ENCODE measurements around the gene HDGF. TPM values are rescaled to one million over a fixed set of nuclear protein-coding genes. Genes with fewer than 3 reads are reported as not detected.

Gene HDGF
- total RNA-seq, 2 experiments from 2014 or later: 60.8 TPM

DNA sequence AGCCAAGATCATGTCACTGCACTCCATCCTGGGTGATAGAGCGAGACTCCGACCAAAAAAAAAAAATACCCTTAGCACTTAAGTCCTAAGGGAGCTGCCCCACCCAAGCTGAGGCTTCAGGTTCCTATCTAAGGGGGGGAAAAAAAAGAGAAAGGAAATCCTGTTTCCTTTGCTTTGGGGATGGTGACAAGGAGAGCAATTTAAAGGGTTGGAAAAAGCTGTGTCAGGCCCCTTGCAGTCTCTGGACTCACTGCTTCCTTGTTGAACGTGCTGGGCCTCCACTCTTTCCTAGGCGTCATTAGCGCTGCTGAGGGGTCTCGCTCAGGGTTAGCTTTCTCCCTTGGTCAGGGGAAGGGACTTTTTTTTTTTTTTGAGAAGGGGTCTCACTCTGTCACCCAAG is 34.0 kb upstream of the HDGF start:
- peaks cover 69% of the 10 kb centered on the region for H3K36me3 ChIP-seq (ENCODE audit: insufficient read depth, low read length)

DNA sequence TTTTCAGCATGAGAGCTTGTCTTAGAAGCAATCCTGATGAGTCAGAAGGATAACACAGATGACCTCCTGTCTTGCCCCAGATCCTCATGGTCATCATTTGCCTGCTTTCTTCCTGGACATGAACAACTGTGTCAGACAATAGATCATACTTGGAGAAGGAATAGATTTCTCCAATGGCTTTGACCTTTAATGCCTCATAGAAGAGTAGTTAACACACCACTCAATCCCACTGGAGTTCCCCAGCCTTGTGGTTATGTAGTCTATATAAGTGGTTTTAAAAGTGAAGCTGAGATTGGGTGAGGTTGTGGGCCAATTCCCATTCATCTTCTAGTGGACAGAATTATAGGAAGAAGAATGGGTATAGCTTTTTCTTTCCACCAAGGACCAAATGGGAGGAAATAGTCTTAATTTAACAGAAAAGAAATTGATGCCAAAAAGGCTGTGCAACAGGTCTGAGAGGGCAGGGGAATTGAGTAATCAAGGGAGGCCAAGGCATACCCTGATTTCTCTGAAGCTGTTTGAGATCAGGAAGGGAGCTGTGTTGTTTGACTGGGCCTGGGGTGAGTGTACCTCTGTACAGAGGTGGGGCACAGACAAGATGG is 30.2 kb upstream of the HDGF start:
- Histone ChIP-seq H3K4me3 (ENCODE audit: low read length) (no peak overlapping the region), H3K36me3 (ENCODE audit: insufficient read depth, low read length) (peaks cover 46% of the 10 kb centered on the region), H3K4me1 (ENCODE audit: insufficient read depth, low read length) (peaks cover 4% of the 10 kb centered on the region), H3K27me3 (ENCODE audit: control insufficient read depth in 1 of 2, insufficient read depth in 2 of 2, low read length in 2 of 2) (no peaks in the 10 kb centered on the region), H3K9me3 (ENCODE audit: control insufficient read depth in 1 of 2, insufficient read depth in 1 of 2, low read length in 2 of 2) (no peaks in the 10 kb centered on the region), H3K27ac (ENCODE audit: low read depth in 1 of 2, low read length in 2 of 2) (no peak overlapping the region)
- Mint-ChIP-seq H3K27me3 (no peaks in the 10 kb centered on the region), H3K4me3 (no peak overlapping the region), H3K36me3 (ENCODE audit: low read depth) (peaks cover 54% of the 10 kb centered on the region), H3K9me3 (no peaks in the 10 kb centered on the region), H3K27ac (no peak overlapping the region), H3K4me1 (ENCODE audit: low read depth) (peaks cover 32% of the 10 kb centered on the region)
- ChIA-PET POLR2A (interaction anchor here (0.5 kb wide), 1 partner anchor 111 kb away, joined by 4 read pairs; no protein-coding TSS in a partner anchor), CTCF (interaction anchor here (1.2 to 2.1 kb wide), 3 partner anchors 56 to 92 kb away, joined by 3 to 5 read pairs (median 4); partner anchors contain the start of gene NTRK1)
- DNase-seq (no peak), ATAC-seq (ENCODE audit: poor library complexity) (no peak)
- intact Hi-C loops (cut with DNase I, micrococcal nuclease): no loop called here
- TF ChIP-seq, protein P1, sequence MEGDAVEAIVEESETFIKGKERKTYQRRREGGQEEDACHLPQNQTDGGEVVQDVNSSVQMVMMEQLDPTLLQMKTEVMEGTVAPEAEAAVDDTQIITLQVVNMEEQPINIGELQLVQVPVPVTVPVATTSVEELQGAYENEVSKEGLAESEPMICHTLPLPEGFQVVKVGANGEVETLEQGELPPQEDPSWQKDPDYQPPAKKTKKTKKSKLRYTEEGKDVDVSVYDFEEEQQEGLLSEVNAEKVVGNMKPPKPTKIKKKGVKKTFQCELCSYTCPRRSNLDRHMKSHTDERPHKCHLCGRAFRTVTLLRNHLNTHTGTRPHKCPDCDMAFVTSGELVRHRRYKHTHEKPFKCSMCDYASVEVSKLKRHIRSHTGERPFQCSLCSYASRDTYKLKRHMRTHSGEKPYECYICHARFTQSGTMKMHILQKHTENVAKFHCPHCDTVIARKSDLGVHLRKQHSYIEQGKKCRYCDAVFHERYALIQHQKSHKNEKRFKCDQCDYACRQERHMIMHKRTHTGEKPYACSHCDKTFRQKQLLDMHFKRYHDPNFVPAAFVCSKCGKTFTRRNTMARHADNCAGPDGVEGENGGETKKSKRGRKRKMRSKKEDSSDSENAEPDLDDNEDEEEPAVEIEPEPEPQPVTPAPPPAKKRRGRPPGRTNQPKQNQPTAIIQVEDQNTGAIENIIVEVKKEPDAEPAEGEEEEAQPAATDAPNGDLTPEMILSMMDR (IDR thresholded peaks at IDR 0.05): no peak

More for the DNA sequence above, 34.0 kb upstream of the HDGF start:
- H3K4me3 Mint-ChIP-seq: no peak overlapping the region
- Histone ChIP-seq H3K9me3 (ENCODE audit: control insufficient read depth in 1 of 2, insufficient read depth in 1 of 2, low read length in 2 of 2) (no peaks in the 10 kb centered on the region), H3K4me1 (ENCODE audit: insufficient read depth, low read length) (peaks cover 2% of the 10 kb centered on the region), H3K27ac (ENCODE audit: low read depth in 1 of 2, low read length in 2 of 2) (no peak overlapping the region), H3K27me3 (ENCODE audit: control insufficient read depth in 1 of 2, insufficient read depth in 2 of 2, low read length in 2 of 2) (no peaks in the 10 kb centered on the region), H3K4me3 (ENCODE audit: low read length) (no peak overlapping the region)
- no peaks in the 10 kb centered on the region for H3K9me3 Mint-ChIP-seq
- TF ChIP-seq, protein P1 (IDR thresholded peaks at IDR 0.05): no peak
- ChIA-PET CTCF (interaction anchor here (0.7 to 1.3 kb wide), 3 partner anchors 59 to 118 kb away, joined by 3 to 5 read pairs (median 3); partner anchors contain the start of gene NTRK1), POLR2A (no interaction called here)
- H3K36me3 Mint-ChIP-seq (ENCODE audit: low read depth): peaks cover 77% of the 10 kb centered on the region
- peaks cover 14% of the 10 kb centered on the region for H3K4me1 Mint-ChIP-seq (ENCODE audit: low read depth)
- H3K27ac Mint-ChIP-seq: no peak overlapping the region
- intact Hi-C loops (cut with DNase I, micrococcal nuclease): no loop called here
- H3K27me3 Mint-ChIP-seq: no peaks in the 10 kb centered on the region
- DNase-seq (no peak), ATAC-seq (ENCODE audit: poor library complexity) (no peak)

DNA sequence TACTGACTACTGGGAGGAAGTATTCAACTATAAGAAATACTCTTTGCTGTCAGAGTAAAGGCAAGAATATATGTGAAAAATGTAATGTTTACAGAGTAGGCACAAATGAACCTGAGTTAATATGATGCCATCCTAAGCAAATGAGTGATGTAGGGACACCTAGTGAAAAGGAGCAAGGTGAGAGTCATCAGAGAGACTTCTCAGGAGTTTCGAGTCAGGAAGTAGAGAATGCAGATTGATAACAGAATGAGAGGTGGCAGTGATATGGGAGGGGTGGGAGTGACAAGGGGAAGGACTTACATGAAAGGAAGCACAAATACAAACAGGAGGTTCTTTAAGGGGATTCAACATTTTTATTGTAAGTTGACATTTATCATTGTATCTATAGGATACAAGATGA is 26.1 kb upstream of the HDGF start:
- H3K36me3 Mint-ChIP-seq (ENCODE audit: low read depth): peaks cover 42% of the 10 kb centered on the region
- no peaks in the 10 kb centered on the region for H3K27me3 ChIP-seq (ENCODE audit: control insufficient read depth in 1 of 2, insufficient read depth in 2 of 2, low read length in 2 of 2)
- CTCF ChIA-PET: interaction anchor here (1.4 to 2.1 kb wide), 2 partner anchors 52 to 114 kb away, joined by 3 to 7 read pairs; no protein-coding TSS in a partner anchor
- H3K4me3 Mint-ChIP-seq: no peak overlapping the region
- DNase-seq: no peak
- H3K4me1 Mint-ChIP-seq (ENCODE audit: low read depth): peaks cover 57% of the 10 kb centered on the region
- peak overlapping the region; percentile 53 for H3K27ac Mint-ChIP-seq
- TF ChIP-seq, protein P1 (IDR thresholded peaks at IDR 0.05): no peak
- H3K9me3 Mint-ChIP-seq: no peaks in the 10 kb centered on the region
- intact Hi-C loops (cut with DNase I, micrococcal nuclease): no loop called here
- no peak overlapping the region for H3K27ac ChIP-seq (ENCODE audit: low read depth in 1 of 2, low read length in 2 of 2)
- H3K27me3 Mint-ChIP-seq: no peaks in the 10 kb centered on the region
- ATAC-seq (ENCODE audit: poor library complexity): peak; percentile 32
- H3K4me3 ChIP-seq (ENCODE audit: low read length): no peak overlapping the region
- peaks cover 21% of the 10 kb centered on the region for H3K4me1 ChIP-seq (ENCODE audit: insufficient read depth, low read length)
- POLR2A ChIA-PET: no interaction called here
- H3K36me3 ChIP-seq (ENCODE audit: insufficient read depth, low read length): peaks cover 31% of the 10 kb centered on the region
- no peaks in the 10 kb centered on the region for H3K9me3 ChIP-seq (ENCODE audit: control insufficient read depth in 1 of 2, insufficient read depth in 1 of 2, low read length in 2 of 2)
